ENCODE measurements around the gene LONRF2.

LONRF2 gene

GRCh38 chr2:100285691-100286090, 36.6 kb downstream of the LONRF2 start:
- no peak for TF ChIP-seq CTCF (IDR thresholded peaks at IDR 0.05)

GRCh38 chr2:100285011-100285410, 37.3 kb downstream of the LONRF2 start:
- TF ChIP-seq CTCF (IDR thresholded peaks at IDR 0.05): no peak

- no peak for TF ChIP-seq CTCF (IDR thresholded peaks at IDR 0.05)
Observed at GRCh38 chr2:100283724-100284501, 38.4 kb downstream of the LONRF2 start.

- TF ChIP-seq CTCF (IDR thresholded peaks at IDR 0.05): no peak
Observed at GRCh38 chr2:100281521-100282438, 40.5 kb downstream of the LONRF2 start.

- no peak for TF ChIP-seq CTCF (IDR thresholded peaks at IDR 0.05)
Observed at GRCh38 chr2:100279586-100280534, 42.4 kb downstream of the LONRF2 start.

GRCh38 chr2:100278986-100279385, 43.3 kb downstream of the LONRF2 start:
- TF ChIP-seq CTCF (IDR thresholded peaks at IDR 0.05): no peak

- no peak for TF ChIP-seq CTCF (IDR thresholded peaks at IDR 0.05)
Observed at GRCh38 chr2:100278501-100278900, 43.8 kb downstream of the LONRF2 start.
